Measurements from ENCODE around the gene TXLNA.

The TXLNA gene

DNA sequence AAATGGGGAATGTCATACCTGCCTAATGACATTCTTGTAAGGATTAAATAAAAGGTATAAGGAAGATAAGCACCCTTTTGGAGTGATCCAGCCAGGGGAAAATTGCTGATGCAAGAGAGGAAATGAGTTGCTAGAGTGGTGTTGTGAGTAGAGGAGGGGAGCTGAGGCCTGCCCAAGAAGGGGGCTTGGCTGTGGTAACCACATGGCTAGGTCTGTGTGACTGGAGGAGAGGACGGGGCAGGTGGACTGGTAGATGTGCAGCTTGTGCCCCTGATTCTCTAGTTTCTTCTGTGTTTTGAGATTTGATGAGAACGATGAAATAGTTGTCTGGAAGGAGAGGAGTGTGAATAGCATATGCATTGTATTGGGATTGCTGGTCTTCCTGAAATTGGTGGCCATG lies 6.6 kb downstream of the TXLNA start:
- no peak for DNase-seq

DNA sequence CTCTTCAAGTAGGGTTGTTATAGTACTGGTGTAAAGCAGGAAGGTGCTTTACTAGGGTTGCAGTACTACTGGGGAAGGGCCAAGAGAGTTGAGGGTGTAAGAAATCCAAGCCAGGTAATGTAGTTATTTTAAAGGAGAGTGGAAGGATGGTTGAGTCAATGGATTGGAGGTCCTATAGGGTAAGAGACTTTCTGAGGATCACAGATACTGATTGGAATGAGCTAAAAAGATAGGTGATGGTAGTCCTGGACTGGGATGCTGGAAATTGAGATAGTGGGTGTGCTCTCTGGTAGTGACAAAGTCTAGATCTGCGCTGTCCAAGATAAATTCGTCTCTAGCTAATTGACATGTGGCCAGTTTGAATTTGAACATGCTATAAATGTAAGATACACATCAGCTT lies 7.0 kb downstream of the TXLNA start:
- no peak for DNase-seq

DNA sequence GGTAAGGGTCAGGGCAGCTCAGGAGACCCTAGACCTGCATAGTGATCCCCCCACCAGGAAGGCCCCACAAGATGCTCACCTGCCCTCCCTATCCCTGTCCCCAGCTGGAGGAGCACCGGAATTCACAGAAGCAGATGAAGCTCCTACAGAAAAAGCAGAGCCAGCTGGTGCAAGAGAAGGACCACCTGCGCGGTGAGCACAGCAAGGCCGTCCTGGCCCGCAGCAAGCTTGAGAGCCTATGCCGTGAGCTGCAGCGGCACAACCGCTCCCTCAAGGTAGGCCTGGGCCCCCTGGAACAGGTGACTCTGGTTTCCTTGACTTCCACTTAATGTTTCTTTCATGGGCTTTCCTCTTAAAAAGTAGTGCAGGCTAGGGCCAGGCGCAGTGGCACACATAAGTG lies 8.4 kb downstream of the TXLNA start:
- DNase-seq: no peak

DNA sequence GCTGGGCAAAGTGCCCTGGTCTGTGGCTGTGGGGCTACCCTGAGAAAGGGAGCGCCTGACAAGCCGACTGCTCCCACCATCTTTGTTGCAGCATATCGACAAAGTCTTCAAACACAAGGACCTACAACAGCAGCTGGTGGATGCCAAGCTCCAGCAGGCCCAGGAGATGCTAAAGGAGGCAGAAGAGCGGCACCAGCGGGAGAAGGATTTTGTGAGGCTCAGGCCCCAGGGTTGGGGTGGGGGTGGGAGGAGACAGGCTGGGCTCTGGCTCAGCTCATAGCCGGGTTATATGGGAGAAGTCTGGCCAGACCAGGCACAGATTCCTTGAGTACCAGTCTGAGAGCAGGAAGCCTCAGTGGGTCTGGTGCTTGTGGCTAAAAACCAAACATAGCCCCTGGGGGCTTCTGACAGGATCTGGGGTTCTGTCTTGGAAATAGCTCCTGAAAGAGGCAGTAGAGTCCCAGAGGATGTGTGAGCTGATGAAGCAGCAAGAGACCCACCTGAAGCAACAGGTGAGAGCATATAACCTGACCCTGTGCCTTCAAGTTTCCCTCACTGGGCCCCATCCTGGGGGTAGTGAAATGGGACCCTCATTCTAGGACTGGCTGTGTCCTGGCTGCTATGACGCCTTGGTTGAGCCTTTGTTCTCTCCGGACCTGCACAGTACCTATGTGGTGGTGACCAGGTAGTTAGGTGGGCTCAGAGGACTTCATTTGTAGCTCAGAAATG lies 12.9 kb downstream of the TXLNA start:
- no peak for DNase-seq

DNA sequence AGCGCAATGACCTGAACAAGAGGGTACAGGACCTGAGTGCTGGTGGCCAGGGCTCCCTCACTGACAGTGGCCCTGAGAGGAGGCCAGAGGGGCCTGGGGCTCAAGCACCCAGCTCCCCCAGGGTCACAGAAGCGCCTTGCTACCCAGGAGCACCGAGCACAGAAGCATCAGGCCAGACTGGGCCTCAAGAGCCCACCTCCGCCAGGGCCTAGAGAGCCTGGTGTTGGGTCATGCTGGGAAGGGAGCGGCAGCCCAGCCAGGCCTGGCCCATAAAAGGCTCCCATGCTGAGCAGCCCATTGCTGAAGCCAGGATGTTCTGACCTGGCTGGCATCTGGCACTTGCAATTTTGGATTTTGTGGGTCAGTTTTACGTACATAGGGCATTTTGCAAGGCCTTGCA lies 15.5 kb downstream of the TXLNA start:
- no peak for DNase-seq

DNA sequence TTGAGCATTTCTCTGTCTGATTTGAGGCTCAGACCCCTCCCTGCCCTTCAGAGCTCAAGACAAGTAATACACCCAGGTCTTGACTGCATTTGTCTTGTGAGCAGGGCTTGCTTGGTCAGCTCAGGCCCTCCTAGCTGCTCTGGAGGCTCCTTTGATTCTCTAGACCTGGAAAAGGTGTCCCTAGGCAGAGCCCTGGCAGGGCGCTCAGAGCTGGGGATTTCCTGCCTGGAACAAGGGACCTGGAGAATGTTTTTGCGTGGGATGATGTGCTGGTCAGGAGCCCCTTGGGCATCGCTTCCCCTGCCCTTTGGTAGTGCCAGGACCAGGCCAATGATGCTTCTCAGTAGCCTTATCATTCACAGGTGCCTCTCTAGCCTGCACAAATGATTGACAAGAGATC lies 16.1 kb downstream of the TXLNA start:
- DNase-seq: no peak

DNA sequence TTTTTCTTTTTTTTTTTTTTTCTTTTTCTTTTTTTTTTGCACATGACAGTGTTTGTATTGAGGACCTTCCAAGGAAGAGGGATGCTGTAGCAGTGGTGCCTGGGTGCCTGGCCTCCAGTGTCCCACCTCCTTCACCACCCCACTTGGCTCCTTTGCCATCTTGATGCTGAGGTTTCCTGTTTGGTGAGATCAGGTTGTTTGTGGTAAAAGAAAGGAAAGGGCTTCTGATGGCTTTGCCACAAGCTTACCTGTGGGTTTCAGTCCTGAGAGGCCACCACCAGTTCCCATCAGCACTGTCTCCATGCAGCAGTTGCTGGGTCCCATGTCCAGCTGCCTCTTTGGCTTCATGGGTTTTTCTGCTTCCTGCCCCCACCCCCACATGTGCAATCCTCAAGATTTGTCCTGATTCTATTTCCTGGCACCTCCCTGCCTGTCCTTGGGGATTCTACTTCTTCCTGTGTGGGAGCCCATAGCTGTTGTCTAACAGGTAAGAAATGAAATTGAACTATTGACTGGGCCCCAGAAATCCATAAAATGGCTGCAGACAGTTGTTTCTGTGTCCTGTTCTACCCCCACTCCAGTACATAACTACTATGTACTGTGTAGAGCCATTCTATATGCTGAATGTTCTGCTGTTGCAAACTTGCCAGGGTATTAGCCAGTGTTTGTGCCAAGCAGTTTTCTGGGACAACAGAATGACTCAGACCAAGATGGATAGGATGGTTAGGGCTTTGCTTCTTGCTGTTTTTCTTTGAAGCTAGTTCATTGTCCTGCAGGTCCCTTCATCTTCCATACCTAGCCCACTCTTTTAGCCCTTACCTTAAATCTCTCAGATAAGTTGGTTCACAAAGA lies 16.7 kb downstream of the TXLNA start:
- DNase-seq: no peak

DNA sequence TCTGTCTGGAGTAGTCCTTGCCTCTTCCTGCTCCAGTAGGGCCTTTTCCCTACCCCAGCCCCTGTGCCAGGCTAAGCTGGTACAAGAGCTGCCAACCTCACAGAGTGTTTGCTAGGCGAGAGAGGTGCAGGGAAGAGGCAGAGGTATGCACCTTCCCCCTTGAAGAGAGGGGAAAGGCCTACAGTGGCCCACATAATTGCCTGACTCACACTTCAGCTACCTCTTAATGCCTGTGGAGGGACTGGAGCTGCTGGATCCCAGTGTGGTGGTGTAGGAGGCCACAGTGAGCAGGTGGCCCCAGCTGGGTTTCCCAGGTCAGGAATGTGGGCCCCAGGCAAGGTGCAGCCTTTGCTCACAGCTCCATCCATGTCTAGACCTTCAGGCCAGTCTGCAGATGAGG lies 17.6 kb downstream of the TXLNA start:
- no peak for DNase-seq

DNA sequence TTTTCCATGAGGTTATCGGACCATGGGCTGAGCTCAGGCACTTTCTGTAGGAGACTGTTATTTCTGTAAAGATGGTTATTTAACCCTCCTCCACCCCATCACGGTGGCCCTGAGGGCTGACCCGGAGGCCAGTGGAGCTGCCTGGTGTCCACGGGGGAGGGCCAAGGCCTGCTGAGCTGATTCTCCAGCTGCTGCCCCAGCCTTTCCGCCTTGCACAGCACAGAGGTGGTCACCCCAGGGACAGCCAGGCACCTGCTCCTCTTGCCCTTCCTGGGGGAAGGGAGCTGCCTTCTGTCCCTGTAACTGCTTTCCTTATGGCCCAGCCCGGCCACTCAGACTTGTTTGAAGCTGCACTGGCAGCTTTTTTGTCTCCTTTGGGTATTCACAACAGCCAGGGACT lies 18.4 kb downstream of the TXLNA start:
- no peak for DNase-seq

DNA sequence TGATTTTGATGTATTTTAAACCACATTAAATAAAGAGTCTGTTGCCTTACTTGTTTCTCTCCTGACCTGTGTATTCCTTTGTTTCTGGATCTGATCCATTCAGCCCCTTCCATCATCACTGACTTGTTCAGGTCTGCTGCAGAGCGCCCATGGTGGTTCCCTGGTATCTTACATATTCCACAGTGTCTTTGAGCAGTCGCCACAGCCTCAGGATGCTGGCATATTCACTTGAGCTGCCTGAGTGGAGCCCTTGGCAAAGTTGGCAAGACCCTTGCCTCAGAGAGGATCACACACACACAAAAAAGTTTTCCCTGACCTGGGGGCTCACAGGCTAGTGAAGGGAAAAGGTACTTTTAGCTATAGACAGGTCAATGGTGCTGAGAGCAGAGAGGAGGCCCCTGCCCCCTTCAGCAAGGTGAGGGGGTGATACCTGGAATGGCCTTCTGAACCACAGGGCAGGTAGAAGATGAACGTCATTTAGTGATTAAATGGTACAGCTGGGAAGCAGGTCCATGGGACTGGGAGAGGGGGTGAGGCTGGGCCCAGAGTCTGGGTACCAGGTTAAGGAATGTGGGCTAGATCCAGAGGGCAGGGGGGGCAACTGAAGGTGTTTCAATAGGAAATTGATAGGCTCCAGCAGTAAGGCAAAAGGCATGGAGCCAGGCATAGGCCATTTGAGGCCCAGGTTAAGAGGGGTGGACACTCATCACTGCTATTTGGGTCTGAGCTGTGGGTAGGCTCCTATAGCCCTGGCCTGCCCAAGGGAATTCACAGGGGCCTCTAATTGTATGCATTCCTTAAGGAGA lies 19.0 kb downstream of the TXLNA start:
- no peak for DNase-seq

DNA sequence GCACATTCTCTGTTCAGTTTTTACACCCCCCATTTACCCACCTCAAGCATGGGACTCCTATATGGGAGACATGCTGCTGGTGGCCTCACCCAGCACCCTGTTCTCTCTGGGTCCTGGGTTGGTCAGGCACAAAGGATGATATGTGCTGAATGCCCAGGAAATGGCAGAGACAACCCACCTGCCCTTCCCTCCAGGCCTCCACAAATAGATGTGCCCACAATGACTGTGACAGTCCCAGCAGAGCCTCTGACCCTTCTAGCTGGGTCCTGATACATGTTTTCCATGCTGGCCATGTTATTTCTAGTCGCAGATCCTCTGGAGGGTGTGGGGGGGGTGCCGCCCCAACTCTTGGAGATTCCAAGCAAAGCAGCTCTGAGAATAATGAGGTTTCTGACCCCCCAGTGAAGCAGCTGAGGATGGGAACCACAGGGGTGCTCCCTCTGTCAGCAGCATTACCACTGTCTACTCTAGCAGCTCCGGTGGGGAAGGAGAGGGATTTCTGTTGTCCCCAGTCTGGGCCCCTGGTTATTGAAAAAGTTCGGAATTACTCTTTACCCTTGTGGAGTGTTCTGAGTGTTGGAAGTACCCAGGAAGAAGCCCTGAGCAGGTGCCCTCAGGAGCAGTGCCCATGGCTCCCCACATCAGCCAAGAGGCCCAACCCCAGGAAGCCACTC lies 19.7 kb downstream of the TXLNA start:
- no peak for DNase-seq

DNA sequence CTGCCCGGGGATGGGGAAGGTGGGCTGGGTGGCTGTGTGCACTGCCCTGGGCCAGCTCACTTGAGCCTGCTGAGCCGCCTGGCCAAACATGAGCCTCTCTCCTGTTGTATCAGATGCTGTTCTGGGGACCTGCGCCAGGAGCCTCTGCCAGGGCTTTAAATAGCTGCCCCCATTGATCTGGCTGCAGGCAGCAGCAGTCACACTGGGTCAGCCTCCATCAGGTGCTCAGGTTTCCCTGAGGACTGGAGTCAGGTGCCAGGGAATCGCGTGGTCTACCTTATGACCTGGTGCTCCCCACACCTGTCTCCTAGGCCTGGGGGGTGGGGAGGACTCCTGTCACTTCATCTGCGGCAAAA lies 20.2 kb downstream of the TXLNA start:
- DNase-seq: no peak

DNA sequence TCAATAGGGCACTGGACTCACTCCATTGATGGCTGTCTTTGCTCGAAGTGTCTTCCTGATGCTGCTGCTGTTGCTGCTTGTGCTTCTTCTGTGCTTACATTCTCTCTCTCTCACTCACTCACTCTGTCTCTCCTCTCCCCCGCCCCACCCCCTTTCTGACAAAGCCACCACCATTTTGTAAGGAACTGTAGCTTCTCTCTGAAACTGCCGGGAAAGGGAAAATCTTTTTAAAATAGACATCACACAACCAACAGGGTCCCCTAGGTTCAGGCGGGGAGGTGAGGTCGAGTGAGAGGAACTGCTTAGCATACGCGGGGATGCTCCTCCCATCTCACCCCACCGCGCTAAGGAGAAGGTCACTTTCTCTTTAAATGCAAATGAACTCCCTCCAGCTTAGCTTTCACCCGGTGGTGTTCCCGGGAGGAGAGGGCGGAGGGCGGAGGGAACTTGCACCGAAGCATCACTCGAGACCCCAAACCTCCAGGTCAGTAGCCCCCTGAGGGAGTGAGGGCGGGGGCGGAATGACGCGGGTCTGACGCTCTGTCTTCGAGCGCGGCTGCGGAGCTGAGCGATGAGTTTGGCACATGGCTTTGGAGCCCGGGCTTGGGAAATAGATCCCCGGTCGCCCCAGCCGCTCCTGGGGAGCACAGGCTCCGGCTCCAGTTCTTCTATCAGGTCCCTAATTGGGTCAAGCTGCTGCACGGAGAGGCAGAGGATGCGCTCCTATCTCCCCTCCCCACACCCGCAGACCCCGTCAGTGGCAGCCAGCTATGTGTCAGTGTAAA lies 20.9 kb downstream of the TXLNA start, which contains the start of gene CCDC28B:
Gene CCDC28B, plus strand, starts transcription at position 370 of the 785 bp plus-strand sequence. CDS start 1,341 bp downstream, outside the sequence.
- peak in 2 of 3 donors; percentile 36 to 55 for DNase-seq

DNA sequence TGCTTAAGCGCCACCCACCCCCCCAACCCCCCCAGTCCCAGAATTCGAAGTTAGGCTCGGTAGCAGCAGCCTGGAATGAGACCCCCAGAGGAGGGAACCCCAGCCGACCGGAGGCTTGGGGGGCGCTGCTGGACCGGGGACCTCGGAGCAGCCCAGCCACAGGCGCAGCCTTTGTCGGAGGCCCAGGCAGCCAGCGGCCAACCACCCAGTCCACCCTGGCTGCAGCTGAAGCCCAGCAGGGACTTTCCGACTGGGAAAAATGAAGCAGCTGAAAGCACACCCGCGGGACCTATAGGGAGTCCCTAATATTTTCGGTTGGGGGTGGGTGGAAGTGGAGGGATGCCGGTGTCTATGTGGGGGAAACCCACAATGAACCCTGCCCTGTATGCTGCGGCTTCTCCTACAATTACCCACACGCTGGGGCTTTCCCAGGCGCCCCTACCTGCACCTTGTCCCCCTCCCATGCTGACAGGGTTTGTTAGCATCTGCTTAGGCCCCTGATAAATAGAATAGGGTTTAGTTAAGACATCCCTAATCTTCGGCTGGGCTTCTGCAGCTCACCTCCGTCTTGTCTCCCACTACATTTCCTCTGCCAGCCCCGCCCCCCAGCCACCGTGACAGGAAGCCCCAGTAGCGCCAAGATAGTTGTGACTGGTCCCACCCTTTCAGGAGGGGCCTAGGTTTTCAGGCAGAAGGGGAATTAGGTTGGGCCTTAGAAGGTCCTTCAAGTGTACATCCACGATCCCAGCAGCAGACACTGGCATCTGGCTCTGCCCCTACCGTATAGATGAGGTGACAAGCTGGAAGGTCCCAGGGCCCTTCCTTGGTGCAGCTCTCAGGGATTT lies 21.8 kb downstream of the TXLNA start:
- DNase-seq: peak; percentile 82 to 89 (median 86)

DNA sequence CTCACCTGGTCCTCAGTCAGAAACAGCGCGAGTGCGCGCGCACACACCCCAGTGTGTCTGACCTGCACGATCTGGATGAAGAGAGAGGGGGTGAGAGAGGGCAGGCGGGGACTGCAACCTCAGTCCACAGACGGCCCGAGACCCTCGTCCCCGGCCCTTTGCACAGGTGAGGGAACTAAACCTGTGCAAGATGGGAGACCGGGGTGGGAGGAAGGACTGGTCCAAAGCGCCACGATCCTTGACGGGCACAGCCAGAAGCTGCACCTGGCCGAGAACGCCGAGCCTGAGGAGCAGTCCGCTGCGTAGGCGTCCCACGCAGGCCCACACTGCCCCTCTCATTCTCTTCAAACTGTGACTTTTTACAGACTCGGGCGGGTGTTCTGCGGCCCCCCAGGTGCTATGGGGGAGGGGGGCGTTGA lies 25.5 kb downstream of the TXLNA start:
- DNase-seq: no peak

DNA sequence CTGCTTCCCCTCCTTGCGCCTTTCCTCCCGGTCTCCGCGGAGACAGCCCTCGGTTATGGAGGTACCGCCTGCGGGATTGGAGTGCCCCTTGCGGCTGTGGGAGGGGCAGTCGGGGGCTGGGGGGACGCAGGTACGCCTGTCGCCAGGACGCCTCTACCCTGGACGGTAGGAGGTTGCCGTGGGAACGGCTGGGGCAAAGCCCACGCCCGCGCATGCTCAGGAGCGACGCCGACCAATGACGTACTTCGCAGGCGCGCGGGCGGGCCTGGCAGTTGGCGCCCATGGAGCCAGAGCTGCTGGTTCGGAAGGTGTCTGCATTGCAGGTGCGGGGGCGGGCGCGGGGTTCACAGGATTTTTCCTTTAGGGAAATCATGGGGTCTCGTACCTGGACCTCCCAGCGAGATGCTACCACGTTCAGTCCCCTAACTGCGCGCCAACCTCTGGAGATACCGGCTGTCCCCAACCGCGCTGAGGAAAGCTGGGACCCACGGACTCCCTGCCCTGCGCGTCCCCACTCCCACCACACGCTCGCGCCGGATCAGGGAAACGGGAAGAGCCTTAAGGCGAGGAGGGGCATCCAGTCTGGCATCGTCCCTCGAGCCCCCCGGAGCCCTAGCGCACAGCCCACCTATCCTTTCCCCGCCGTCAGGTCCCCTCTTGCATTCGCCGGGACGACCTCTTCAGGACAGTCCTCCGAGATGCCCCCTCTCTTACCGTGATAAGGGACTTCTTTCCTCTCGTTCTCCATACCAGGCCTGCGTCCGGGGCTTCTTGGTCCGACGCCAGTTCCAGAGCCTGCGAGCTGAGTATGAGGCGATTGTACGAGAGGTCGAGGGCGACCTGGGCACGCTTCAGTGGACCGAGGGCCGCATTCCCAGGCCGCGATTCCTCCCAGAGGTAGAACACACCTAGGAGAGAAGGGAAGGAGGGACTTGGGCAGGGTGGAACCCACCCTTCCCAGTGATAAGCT lies 26.2 kb downstream of the TXLNA start, which contains the start of gene IQCC:
Gene IQCC, plus strand, starts transcription at position 271 of the 970 bp plus-strand sequence. Its CDS starts 11 bp downstream, at position 282.
- DNase-seq: peak; percentile 82 to 93 (median 91)

DNA sequence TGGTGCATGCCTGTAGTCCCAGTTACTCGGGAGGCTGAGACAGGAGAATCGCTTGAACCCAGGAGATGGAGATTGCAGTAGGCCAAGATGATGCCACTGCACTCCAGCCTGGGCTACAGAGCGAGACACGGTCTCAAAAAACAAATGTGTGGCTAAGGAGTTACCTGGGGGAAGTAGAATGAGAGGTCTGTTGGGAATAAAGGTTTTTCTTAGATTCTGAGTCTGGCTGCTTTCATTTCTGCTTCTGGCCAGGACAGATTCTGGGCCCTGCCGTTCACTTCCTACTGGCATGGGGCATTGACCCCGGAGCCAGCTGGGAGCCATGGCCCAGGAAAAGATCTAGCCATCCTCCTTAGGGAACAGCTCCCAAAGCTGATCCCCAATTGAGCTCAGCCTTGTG lies 29.0 kb downstream of the TXLNA start:
- no peak for DNase-seq

DNA sequence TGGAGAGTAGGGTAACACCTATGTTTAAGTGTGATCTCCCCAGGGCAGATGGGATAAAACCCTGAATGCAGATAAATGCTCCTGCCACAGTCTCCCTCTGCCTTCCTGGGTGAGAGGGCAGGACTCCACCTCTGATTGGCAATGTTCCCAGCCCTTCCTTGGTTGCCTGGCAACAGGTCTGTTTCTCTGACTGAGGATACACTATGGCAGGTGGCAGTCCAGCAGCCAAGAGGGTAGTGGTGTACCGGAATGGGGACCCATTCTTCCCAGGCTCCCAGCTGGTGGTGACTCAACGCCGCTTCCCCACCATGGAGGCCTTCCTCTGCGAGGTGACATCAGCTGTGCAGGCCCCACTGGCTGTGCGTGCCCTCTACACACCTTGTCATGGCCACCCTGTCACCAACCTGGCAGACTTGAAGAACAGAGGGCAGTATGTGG lies 29.4 kb downstream of the TXLNA start, which contains the start of gene DCDC2B:
Gene DCDC2B, plus strand, starts transcription at position 199 of the 438 bp plus-strand sequence. Its CDS starts 5 bp downstream, at position 204.
- no peak for DNase-seq
